H1 (cell line): Measurements from ENCODE around the gene DHRS12. TPM values are rescaled to one million over a fixed set of nuclear protein-coding genes. Genes with fewer than 3 reads are reported as not detected.

Experiments used
- CTCF ChIA-PET: fragments of 300-600 bp; sonication (Branson Sonifier 250); formaldehyde crosslinking; loops from one replicate; lab custom pipeline; 2021; ENCODE audit not compliant: partially characterized antibody; lab: Charles Lee
- POLR2A ChIA-PET: fragments of 300-600 bp; sonication (Branson Sonifier 250); formaldehyde crosslinking; loops from one replicate; lab custom pipeline; 2021; ENCODE audit warnings: inconsistent platforms; ENCODE audit not compliant: partially characterized antibody; lab: Charles Lee
- DNase-seq, 2 experiments: peaks; one replicate each; pipeline versions ENCODE4 v3.0.0 to v3.0.0-alpha.2; 2010 to 2022; ENCODE audit warnings: low spot score in 2 of 2, low read depth in 1 of 2, mixed read lengths in 1 of 2
- FAIRE-seq: peaks from 2 replicates; lab custom pipeline; 2011; peaks lifted over from hg19 to GRCh38; lab: Jason Lieb, UNC
- H2AFZ ChIP-seq: 2 replicates; pipeline ENCODE4 v1.8.1; 2012; ENCODE audit warnings: low read length, inconsistent platforms
- H2AK5ac ChIP-seq: 2 replicates; pipeline ENCODE4 v1.6.1; 2013; ENCODE audit warnings: low read depth, low read length
- H2BK120ac ChIP-seq: replicated peaks from 2 replicates; pipeline ENCODE3; 2013; ENCODE audit warnings: low read depth, low read length, inconsistent platforms
- H2BK12ac ChIP-seq: 2 replicates; pipeline ENCODE4 v1.6.1; 2013; ENCODE audit warnings: low read depth, low read length
- H2BK15ac ChIP-seq: 2 replicates; pipeline ENCODE4 v1.6.1; 2013; ENCODE audit warnings: low read length
- H2BK20ac ChIP-seq: 2 replicates; pipeline ENCODE4 v1.6.1; 2013; ENCODE audit warnings: low read length
- H2BK5ac ChIP-seq: 2 replicates; pipeline ENCODE4 v1.6.1; 2013; ENCODE audit warnings: low read depth, low read length
- H3K14ac ChIP-seq: 2 replicates; pipeline ENCODE4 v1.6.1; 2013; ENCODE audit warnings: inconsistent platforms; ENCODE audit not compliant: insufficient read length
- H3K18ac ChIP-seq: 2 replicates; pipeline ENCODE4 v1.6.1; 2013; ENCODE audit warnings: low read length; ENCODE audit errors: extremely low read depth
- H3K23ac ChIP-seq: 2 replicates; pipeline ENCODE4 v1.6.1; 2013; ENCODE audit warnings: inconsistent platforms; ENCODE audit not compliant: insufficient read length
- H3K23me2 ChIP-seq: 2 replicates; pipeline ENCODE4 v1.6.1; 2013; ENCODE audit warnings: low read depth, low read length
- H3K27ac ChIP-seq: 2 replicates; pipeline ENCODE4 v1.6.1; 2011; ENCODE audit warnings: low read depth, low read length, inconsistent platforms
- H3K27me3 ChIP-seq, 4 experiments: replicated peaks in 1 of 4; 1 replicate in 1 of 4; 2 replicates in 3 of 4; pipeline versions ENCODE4 v1.6.1 to v1.8.1; 2011 to 2013; ENCODE audit warnings: low read length in 3 of 4, mild to moderate bottlenecking in 3 of 4, inconsistent platforms in 2 of 4, mixed read lengths in 2 of 4, moderate library complexity in 1 of 4; ENCODE audit not compliant: control insufficient read depth in 3 of 4, insufficient read depth in 3 of 4; ENCODE audit errors: extremely low read depth in 1 of 4
- H3K36me3 ChIP-seq, 4 experiments: 2 replicates each; pipeline versions ENCODE4 v1.6.1 to v1.8.1; 2011 to 2013; ENCODE audit warnings: mild to moderate bottlenecking in 4 of 4, low read length in 3 of 4, moderate library complexity in 2 of 4, control low read depth in 1 of 4, inconsistent platforms in 1 of 4; ENCODE audit not compliant: insufficient read depth in 4 of 4, control insufficient read depth in 2 of 4
- H3K4ac ChIP-seq: replicated peaks from 2 replicates; pipeline ENCODE3; 2013; ENCODE audit warnings: low read length, low read depth, mixed read lengths, inconsistent platforms; ENCODE audit not compliant: insufficient read length
- H3K4me1 ChIP-seq, 4 experiments: replicated peaks in 1 of 4; 1 replicate in 1 of 4; 2 replicates in 3 of 4; pipeline versions ENCODE4 v1.6.1 to v1.8.1; 2011 to 2013; ENCODE audit warnings: low read length in 3 of 4, inconsistent platforms in 2 of 4, mixed read lengths in 1 of 4; ENCODE audit not compliant: insufficient read depth in 4 of 4, control insufficient read depth in 3 of 4
- H3K4me2 ChIP-seq, 2 experiments: 2 replicates each; pipeline versions ENCODE4 v1.6.1 to v1.8.1; 2011 to 2013; ENCODE audit warnings: low read depth in 2 of 2, low read length in 2 of 2, control low read depth in 1 of 2, inconsistent platforms in 1 of 2, mild to moderate bottlenecking in 1 of 2; ENCODE audit not compliant: insufficient read depth in 1 of 2
- H3K4me3 ChIP-seq, 4 experiments: fragments of 200-600, 300-600 bp in 1 of 4; sonication (generic), shearing (Covaris generic), sonication (Bioruptor Twin) in 1 of 4; 2 replicates each; pipeline versions ENCODE4 v1.5.1 to v1.8.1; 2011 to 2016; ENCODE audit warnings: low read length in 4 of 4, low read depth in 3 of 4, control low read depth in 2 of 4, inconsistent platforms in 2 of 4, mild to moderate bottlenecking in 2 of 4, mixed read lengths in 1 of 4, moderate library complexity in 1 of 4; ENCODE audit not compliant: insufficient read depth in 2 of 4; ENCODE audit errors: extremely low read depth in 1 of 4
- H3K56ac ChIP-seq: replicated peaks from 2 replicates; pipeline ENCODE3; 2013; ENCODE audit warnings: low read depth, mild to moderate bottlenecking, mixed read lengths, low read length, inconsistent platforms; ENCODE audit not compliant: insufficient read length
- H3K79me1 ChIP-seq: 2 replicates; pipeline ENCODE4 v1.6.1; 2013; ENCODE audit warnings: low read depth, low read length, control low read depth
- H3K79me2 ChIP-seq, 2 experiments: 2 replicates each; pipeline versions ENCODE4 v1.6.1 to v1.8.1; 2012 to 2013; ENCODE audit warnings: low read length in 2 of 2, mild to moderate bottlenecking in 2 of 2, inconsistent platforms in 1 of 2; ENCODE audit not compliant: insufficient read depth in 2 of 2, control insufficient read depth in 1 of 2
- H3K9ac ChIP-seq, 4 experiments: replicated peaks in 1 of 4; 1 replicate in 1 of 4; 2 replicates in 3 of 4; pipeline versions ENCODE4 v1.6.1 to v1.8.1; 2011 to 2013; ENCODE audit warnings: low read depth in 3 of 4, low read length in 3 of 4, control low read depth in 2 of 4, mild to moderate bottlenecking in 2 of 4, moderate library complexity in 2 of 4, inconsistent platforms in 1 of 4; ENCODE audit errors: extremely low read depth in 1 of 4
- H3K9me3 ChIP-seq, 2 experiments: 2 replicates each; pipeline versions ENCODE4 v1.6.1 to v1.8.1; 2012 to 2013; ENCODE audit warnings: mild to moderate bottlenecking in 2 of 2, moderate library complexity in 2 of 2, control low read depth in 1 of 2, inconsistent platforms in 1 of 2, low read depth in 1 of 2, low read length in 1 of 2, mixed read lengths in 1 of 2; ENCODE audit not compliant: insufficient read depth in 2 of 2
- H4K20me1 ChIP-seq, 2 experiments: replicated peaks in 1 of 2; 2 replicates each; pipeline versions ENCODE3 to v1.8.1; 2011 to 2013; ENCODE audit warnings: inconsistent platforms in 2 of 2, low read length in 2 of 2, mild to moderate bottlenecking in 1 of 2; ENCODE audit not compliant: insufficient read depth in 2 of 2, control insufficient read depth in 1 of 2
- H4K5ac ChIP-seq: 2 replicates; pipeline ENCODE4 v1.6.1; 2013; ENCODE audit warnings: low read length, low read depth, mixed read lengths, inconsistent platforms; ENCODE audit not compliant: insufficient read length
- H4K8ac ChIP-seq: 2 replicates; pipeline ENCODE4 v1.8.0; 2013; ENCODE audit warnings: mild to moderate bottlenecking, moderate library complexity, low read length, inconsistent platforms; ENCODE audit not compliant: insufficient read depth; ENCODE audit errors: extremely low read depth
- H4K91ac ChIP-seq: replicated peaks from 2 replicates; pipeline ENCODE3; 2013; ENCODE audit warnings: low read length, mixed read lengths, inconsistent platforms; ENCODE audit not compliant: insufficient read length
- CTBP2 ChIP-seq: IDR thresholded peaks from 2 replicates; pipeline ENCODE4 v1.7.0; 2011; ENCODE audit warnings: borderline replicate concordance, mild to moderate bottlenecking, moderate library complexity, mixed read lengths, low read length; ENCODE audit not compliant: insufficient read depth, insufficient read length
- EP300 ChIP-seq, 2 experiments: IDR thresholded peaks; 1 replicate in 1 of 2; 2 replicates in 1 of 2; pipeline ENCODE4 v1.6.1; 2011 to 2012; ENCODE audit warnings: low read depth in 2 of 2, low read length in 2 of 2, mild to moderate bottlenecking in 2 of 2, borderline replicate concordance in 1 of 2, inconsistent platforms in 1 of 2, moderate library complexity in 1 of 2
- GTF2F1 ChIP-seq: IDR thresholded peaks from 2 replicates; pipeline ENCODE4 v1.6.1; 2012; ENCODE audit warnings: low read depth, low read length, improper control_type of control experiment, borderline replicate concordance
- MAX ChIP-seq: IDR thresholded peaks from 2 replicates; pipeline ENCODE4 v1.6.1; 2012; ENCODE audit warnings: inconsistent platforms
- NRF1 ChIP-seq: IDR thresholded peaks from 2 replicates; pipeline ENCODE4 v1.6.1; 2011; ENCODE audit warnings: mild to moderate bottlenecking, low read depth, low read length, improper control_type of control experiment
- RAD21 ChIP-seq, 2 experiments: IDR thresholded peaks in 1 of 2; conservative IDR thresholded peaks in 1 of 2; 2 replicates each; pipeline ENCODE4 v1.6.1; 2011; ENCODE audit warnings: low read depth in 2 of 2, low read length in 2 of 2, improper control_type of control experiment in 1 of 2, inconsistent platforms in 1 of 2, mild to moderate bottlenecking in 1 of 2, moderate library complexity in 1 of 2
- RBBP5 ChIP-seq: IDR thresholded peaks from 2 replicates; pipeline ENCODE4 v1.7.1; 2012; ENCODE audit warnings: low read depth, mild to moderate bottlenecking, inconsistent platforms, low read length, moderate library complexity, borderline replicate concordance
- RNF2 ChIP-seq: fragments of 200-900, 300-1000 bp; sonication (generic); IDR thresholded peaks from 2 replicates; pipeline ENCODE4 v1.7.1; 2016; ENCODE audit warnings: borderline replicate concordance, low read depth, mild to moderate bottlenecking, antibody characterized with exemption, low read length; ENCODE audit not compliant: poor library complexity, severe bottlenecking; ENCODE audit errors: missing control alignments
- SRF ChIP-seq: IDR thresholded peaks from 2 replicates; pipeline ENCODE4 v1.6.1; 2011; ENCODE audit warnings: mild to moderate bottlenecking, low read depth, low read length, moderate library complexity
- ZNF274 ChIP-seq: IDR thresholded peaks from 2 replicates; pipeline ENCODE4 v1.7.0; 2012; ENCODE audit warnings: low read length, borderline replicate concordance; ENCODE audit errors: extremely low read depth
- WGBS, 2 experiments: shearing (Covaris generic) in 1 of 2; methylation state at CpG; one replicate each; pipeline versions ENCODE4 v1.1.6 to v1.1.7; 2013 to 2015; ENCODE audit warnings: low lambda C conversion rate in 2 of 2, mixed read lengths in 2 of 2, inconsistent platforms in 1 of 2, low coverage in 1 of 2, missing lambda C conversion rate in 1 of 2; ENCODE audit not compliant: insufficient replicate concordance in 2 of 2, insufficient coverage in 1 of 2, insufficient read length in 1 of 2; ENCODE audit errors: extremely low coverage in 1 of 2, missing lambda C conversion rate in 1 of 2; 5-methylcytosine and 5-hydroxymethylcytosine counted together
- polyA plus RNA-seq, 7 experiments: library from polyadenylated mRNA; depleted of rRNA in 3 of 7; stranded (reverse) in 5 of 7; unstranded in 2 of 7; fragments of >200 nt in 5 of 7; fragments of 200-250 nt in 2 of 7; gene quantifications; 1 replicate in 5 of 7; 2 replicates in 1 of 7; 4 replicates in 1 of 7; pipeline versions ENCODE4 v1.2.1 to v1.2.3, GENCODE V29; 2011 to 2013; ENCODE audit warnings: missing spikeins in 2 of 7, mixed read lengths in 2 of 7
- total RNA-seq: library from RNA; stranded (reverse); fragmentation: NEBNext Ultra II Directional; extraction: Animal tissue kit (Norgen Biotek cat#: 25700); gene quantifications from 2 replicates; pipeline ENCODE4 v1.2.1, GENCODE V29; 2021

Gene DHRS12
- total and polyA plus RNA-seq, 2 of the 8 experiments (the other 6 are each of a cell fraction or from before 2014, with no cell fraction given), result 8.7 TPM

- Histone ChIP-seq H2BK12ac (peak overlapping the region; percentile 88; the same call in 1 of the 2 replicates), H3K27ac (no peak overlapping the region), H3K4me3 (no peak overlapping the region), H2BK120ac (no peak overlapping the region), H3K9me3 (no peaks in the 10 kb centered on the region), H3K56ac (no peak overlapping the region), H4K91ac (no peak overlapping the region), H3K4me1 (peaks cover 0 to 16% (median 7%) of the 10 kb centered on the region in 4 experiments; a peak in 5 of 7 replicates), H3K23ac (no peak overlapping the region), H3K79me2 (no peaks in the 10 kb centered on the region), H3K79me1 (no peaks in the 10 kb centered on the region), H3K18ac (no peak overlapping the region), H3K14ac (no peak overlapping the region), H4K20me1 (no peaks in the 10 kb centered on the region), H3K4me2 (0 out of 4 replicates have a peak overlapping the region, but pooled peaks of 1 of the 2 experiments have one; percentile 9), H3K4ac (no peak overlapping the region), H2BK5ac (peak overlapping the region; percentile 20; the same call in 1 of the 2 replicates), H3K27me3 (peaks cover 0 to 3% (median 1%) of the 10 kb centered on the region in 4 experiments; a peak in 2 of 7 replicates), H3K23me2 (no peaks in the 10 kb centered on the region), H4K5ac (no peak overlapping the region), H2AFZ (no peak overlapping the region; the same call in 1 of the 2 replicates), H3K36me3 (no peaks in the 10 kb centered on the region), H2AK5ac (no peak overlapping the region), H3K9ac (no peak overlapping the region), H2BK15ac (no peak overlapping the region), H4K8ac (no peak overlapping the region), H2BK20ac (peak overlapping the region; percentile 24; the same call in 1 of the 2 replicates)
- CTCF ChIA-PET, result interaction anchor here (1.1 to 11.2 kb wide), 7 partner anchors 6 to 309 kb away, joined by 5 to 98 read pairs (median 7); partner anchors contain the start of gene NEK5
- POLR2A ChIA-PET, result no interaction called here
- 65% methylated on average over 9 of the region's 9 CpGs; no CpG with 5 or more reads in 1 of the 2 experiments for WGBS, 2 experiments
- DNase-seq, result no peak
- FAIRE-seq, result no peak
- TF ChIP-seq ZNF274, result no peak
- no peak for TF ChIP-seq RAD21 (IDR thresholded peaks at IDR 0.05 in 1 of 2, conservative IDR thresholded peaks at IDR 0.05 in 1 of 2; ENCODE audit: low read depth in 2 of 2, low read length in 2 of 2)
- TF ChIP-seq EP300 (IDR thresholded peaks at IDR 0.05; ENCODE audit: borderline replicate concordance in 1 of 2, low read depth in 2 of 2, low read length in 2 of 2), result no peak
- no peak for TF ChIP-seq MAX
- no peak for TF ChIP-seq CTBP2
- no peak for TF ChIP-seq RBBP5
- TF ChIP-seq SRF, result no peak
- TF ChIP-seq NRF1, result no peak
- TF ChIP-seq RNF2, result no peak
- TF ChIP-seq GTF2F1, result no peak
Measured at GRCh38 chr13:51818781-51819511, 15.0 kb upstream of the DHRS12 start.
